OCI-LY3 (cell line): ENCODE data around the gene TIGD6.

Source experiments
- CTCF ChIP-seq: fragments of 200-600, 300-600 bp; sonication (generic); IDR thresholded peaks from 2 replicates; pipeline ENCODE4 v1.5.1; 2014; ENCODE audit warnings: antibody characterized with exemption, low read length, low read depth
- EZH2phosphoT487 ChIP-seq: fragments of 200-600 bp; shearing (Covaris generic); IDR thresholded peaks from 2 replicates; pipeline ENCODE4 v1.6.1; 2018; ENCODE audit warnings: antibody characterized with exemption, mixed run types, low read depth

- TF ChIP-seq CTCF (no peak), EZH2phosphoT487 (no peak)
Measured at GRCh38 chr5:150042459-150042858, 42.0 kb upstream of the TIGD6 start.
